NCI-H82 (cell line): Measurements from ENCODE around the gene ZNF280B.

Experiments
- DNase-seq: peaks from one replicate; lab custom pipeline; 2025; lab: John Stamatoyannopoulos, UW

ZNF280B gene

GRCh38 chr22:22508274-22509176, at the start of gene ZNF280B:
TSS of gene ZNF280B (minus strand) at chr22:22508742. CDS start at chr22:22489398, 19,344 bp downstream.
- DNase-seq, result peak; percentile 90

- peak; percentile 92 for DNase-seq
Measured at GRCh38 chr22:22556995-22557925, 48.7 kb upstream of the ZNF280B start.

GRCh38 chr22:22556578-22556977, 48.0 kb upstream of the ZNF280B start:
- DNase-seq, result peak; percentile 32

GRCh38 chr22:22555596-22555995, 47.1 kb upstream of the ZNF280B start:
- peak; percentile 17 for DNase-seq

- DNase-seq, result no peak
Measured at GRCh38 chr22:22554587-22555284, 46.2 kb upstream of the ZNF280B start.

- peak; percentile 53 for DNase-seq
Measured at GRCh38 chr22:22553735-22554586, 45.4 kb upstream of the ZNF280B start.

GRCh38 chr22:22553141-22553540, 44.6 kb upstream of the ZNF280B start:
- no peak for DNase-seq

- DNase-seq, result peak; percentile 75
Measured at GRCh38 chr22:22552630-22553029, 44.1 kb upstream of the ZNF280B start.

- DNase-seq, result no peak
Measured at GRCh38 chr22:22550789-22551434, 42.4 kb upstream of the ZNF280B start.

GRCh38 chr22:22548910-22549309, 40.4 kb upstream of the ZNF280B start:
- DNase-seq, result no peak

GRCh38 chr22:22548317-22548716, 39.8 kb upstream of the ZNF280B start:
- DNase-seq, result peak; percentile 7

- DNase-seq, result no peak
Measured at GRCh38 chr22:22547692-22548300, 39.3 kb upstream of the ZNF280B start.

GRCh38 chr22:22547226-22547625, 38.7 kb upstream of the ZNF280B start:
- peak; percentile 24 for DNase-seq

- DNase-seq, result no peak
Measured at GRCh38 chr22:22546490-22546889, 37.9 kb upstream of the ZNF280B start.

- DNase-seq, result no peak
Measured at GRCh38 chr22:22545084-22545483, 36.5 kb upstream of the ZNF280B start.

- DNase-seq, result no peak
Measured at GRCh38 chr22:22538226-22538989, 29.9 kb upstream of the ZNF280B start.

GRCh38 chr22:22536916-22537315, 28.4 kb upstream of the ZNF280B start:
- peak; percentile 26 for DNase-seq

- DNase-seq, result no peak
Measured at GRCh38 chr22:22536515-22536914, 28.0 kb upstream of the ZNF280B start.

GRCh38 chr22:22535662-22536061, 27.1 kb upstream of the ZNF280B start:
- no peak for DNase-seq
